CD14-positive monocyte (primary cell): ENCODE results near the gene CD3E. TPM values are rescaled to one million over a fixed set of nuclear protein-coding genes. Genes with fewer than 3 reads are reported as not detected.
A peak's percentile ranks its signal among the peaks of the same experiment; 100 is the strongest.

Experiments
- DNase-seq, 3 donors: peaks; one replicate each; pipeline ENCODE4 v3.0.0-alpha.2; 2011 to 2022
- H2AFZ ChIP-seq: 2 replicates; pipeline ENCODE4 v1.6.0; 2012; ENCODE audit warnings: mild to moderate bottlenecking, low read depth, low read length, inconsistent platforms; ENCODE audit not compliant: insufficient read depth, poor library complexity, severe bottlenecking
- H3K27ac ChIP-seq, 2 donors: 1 replicate in 1 of 2; 2 replicates in 1 of 2; pipeline ENCODE4 v1.5.1; 2012 to 2013; ENCODE audit warnings: low read length in 2 of 2, control low read depth in 1 of 2, inconsistent platforms in 1 of 2, low read depth in 1 of 2, mild to moderate bottlenecking in 1 of 2
- H3K27me3 ChIP-seq, 2 donors: one replicate each; pipeline versions ENCODE4 v1.6.0 to v1.6.1; 2011 to 2013; ENCODE audit warnings: low read length in 2 of 2; ENCODE audit not compliant: control insufficient read depth in 2 of 2, insufficient read depth in 2 of 2
- H3K36me3 ChIP-seq, 2 donors: replicated peaks in 1 of 2; 1 replicate in 1 of 2; 2 replicates in 1 of 2; pipeline versions ENCODE4 v1.5.1 to v1.6.1; 2012 to 2013; ENCODE audit warnings: low read length in 2 of 2, control low read depth in 1 of 2, inconsistent platforms in 1 of 2, mild to moderate bottlenecking in 1 of 2; ENCODE audit not compliant: insufficient read depth in 2 of 2, control insufficient read depth in 1 of 2
- H3K4me1 ChIP-seq, 2 donors: 1 replicate in 1 of 2; 2 replicates in 1 of 2; pipeline versions ENCODE4 v1.5.1 to v1.6.1; 2012 to 2013; ENCODE audit warnings: low read length in 2 of 2, control low read depth in 1 of 2, inconsistent platforms in 1 of 2, mild to moderate bottlenecking in 1 of 2, moderate library complexity in 1 of 2; ENCODE audit not compliant: insufficient read depth in 2 of 2, control insufficient read depth in 1 of 2
- H3K4me2 ChIP-seq: replicated peaks from 2 replicates; pipeline ENCODE3; 2012; ENCODE audit warnings: low read length, moderate library complexity, mild to moderate bottlenecking; ENCODE audit not compliant: poor library complexity, severe bottlenecking; ENCODE audit errors: extremely low read depth
- H3K4me3 ChIP-seq, 3 experiments: fragments of 200-600 bp in 1 of 3; sonication (generic) in 1 of 3; replicated peaks in 1 of 3; 1 replicate in 2 of 3; 2 replicates in 1 of 3; pipeline ENCODE4 v1.5.1; 2011 to 2013; ENCODE audit warnings: low read length in 3 of 3, mild to moderate bottlenecking in 3 of 3, control low read depth in 2 of 3, low read depth in 2 of 3, inconsistent platforms in 1 of 3, moderate library complexity in 1 of 3
- H3K79me2 ChIP-seq: 2 replicates; pipeline ENCODE4 v1.6.0; 2012; ENCODE audit warnings: mild to moderate bottlenecking, control low read depth, inconsistent platforms, low read length, moderate library complexity; ENCODE audit not compliant: insufficient read depth
- H3K9ac ChIP-seq: 2 replicates; pipeline ENCODE4 v1.6.0; 2017; ENCODE audit warnings: low read length, mild to moderate bottlenecking; ENCODE audit not compliant: insufficient read depth, poor library complexity, severe bottlenecking
- H3K9me3 ChIP-seq, 2 donors: replicated peaks in 1 of 2; 1 replicate in 1 of 2; 2 replicates in 1 of 2; pipeline versions ENCODE4 v1.5.1 to v1.6.1; 2012 to 2013; ENCODE audit warnings: low read length in 2 of 2, control low read depth in 1 of 2; ENCODE audit not compliant: control insufficient read depth in 1 of 2, insufficient read depth in 1 of 2
- H4K20me1 ChIP-seq: 2 replicates; pipeline ENCODE4 v1.6.0; 2012; ENCODE audit warnings: mild to moderate bottlenecking, low read length, control low read depth, moderate library complexity; ENCODE audit not compliant: insufficient read depth
- H3K27ac Mint-ChIP-seq, 7 donors: one replicate each; pipeline ENCODE4 v1.8.0; 2020; ENCODE audit warnings: mild to moderate bottlenecking in 7 of 7, mixed read lengths in 7 of 7, moderate library complexity in 6 of 7, inconsistent platforms in 2 of 7
- H3K27me3 Mint-ChIP-seq, 3 donors: one replicate each; pipeline ENCODE4 v1.8.0; 2021 to 2022; ENCODE audit warnings: low read depth in 3 of 3, mild to moderate bottlenecking in 3 of 3, mixed read lengths in 3 of 3, moderate library complexity in 3 of 3, inconsistent platforms in 1 of 3
- H3K36me3 Mint-ChIP-seq, 2 donors: one replicate each; pipeline ENCODE4 v1.8.0; 2020; ENCODE audit warnings: mixed read lengths in 2 of 2, inconsistent platforms in 1 of 2, mild to moderate bottlenecking in 1 of 2
- H3K4me1 Mint-ChIP-seq: one replicate; pipeline ENCODE4 v1.8.0; 2020; ENCODE audit warnings: mild to moderate bottlenecking, mixed read lengths
- H3K4me3 Mint-ChIP-seq, 2 donors: one replicate each; pipeline ENCODE4 v1.8.0; 2020; ENCODE audit warnings: mild to moderate bottlenecking in 2 of 2, mixed read lengths in 2 of 2, moderate library complexity in 1 of 2
- H3K9me3 Mint-ChIP-seq, 7 donors: one replicate each; pipeline ENCODE4 v1.8.0; 2020 to 2022; ENCODE audit warnings: mixed read lengths in 7 of 7, mild to moderate bottlenecking in 6 of 7, moderate library complexity in 6 of 7, inconsistent platforms in 2 of 7
- CTCF ChIP-seq: fragments of 200-600 bp; IDR thresholded peaks from one replicate; pipeline ENCODE4 v1.8.0; 2022; ENCODE audit warnings: antibody characterized with exemption, mild to moderate bottlenecking
- WGBS: methylation state at CpG from one replicate; pipeline ENCODE4 v1.1.5; 2013; ENCODE audit warnings: missing lambda C conversion rate; ENCODE audit not compliant: insufficient coverage; 5-methylcytosine and 5-hydroxymethylcytosine counted together
- intact Hi-C, 2 donors: fragments of 100-400 bp; cut with micrococcal nuclease; formaldehyde crosslinking; loops; one replicate each; pipeline versions ENCODE4 v1.15.0 to v1.15.1; 2023
- polyA plus RNA-seq, 3 donors: library from polyadenylated mRNA; depleted of rRNA in 1 of 3; unstranded in 2 of 3; stranded (reverse) in 1 of 3; fragments of 300-500 nt in 2 of 3; fragments of >200 nt in 1 of 3; fragmentation: Illumina TruSeq in 2 of 3; gene quantifications; 1 replicate in 2 of 3; 2 replicates in 1 of 3; pipeline ENCODE4 v1.2.3, GENCODE V29; 2012 to 2021

The CD3E gene
- polyA plus RNA-seq, 3 donors: 0.12 to 1.6 (median 1.5) TPM

GRCh38 chr11:118283037-118283636, 21.4 kb upstream of the CD3E start:
- peaks cover 0 to 2% (median 0%) of the 10 kb centered on the region in 7 donors for H3K9me3 Mint-ChIP-seq
- TF ChIP-seq CTCF: no peak
- intact Hi-C loops: no loop called here
- Histone ChIP-seq H3K9ac (no peak overlapping the region), H3K27ac (no peak overlapping the region), H3K4me3 (no peak overlapping the region), H3K4me2 (no peak overlapping the region), H2AFZ (peak overlapping the region; percentile 23), H3K79me2 (no peaks in the 10 kb centered on the region), H3K4me1 (peaks cover 4 to 17% of the 10 kb centered on the region in 2 donors), H3K9me3 (no peaks in the 10 kb centered on the region), H3K27me3 (no peaks in the 10 kb centered on the region), H4K20me1 (no peaks in the 10 kb centered on the region), H3K36me3 (no peaks in the 10 kb centered on the region)
- no peak overlapping the region for H3K4me3 Mint-ChIP-seq
- whole genome bisulfite sequencing: no CpG with 5 or more reads among the region's 5 CpGs
- H3K36me3 Mint-ChIP-seq: no peaks in the 10 kb centered on the region
- H3K4me1 Mint-ChIP-seq: peaks cover 4% of the 10 kb centered on the region
- H3K27me3 Mint-ChIP-seq: peaks cover 0 to 2% (median 0%) of the 10 kb centered on the region in 3 donors
- no peak for DNase-seq
- no peak overlapping the region for H3K27ac Mint-ChIP-seq

GRCh38 chr11:118283756-118284350, 20.7 kb upstream of the CD3E start:
- Histone ChIP-seq H2AFZ (peak overlapping the region; percentile 23), H3K27me3 (no peaks in the 10 kb centered on the region), H3K36me3 (no peaks in the 10 kb centered on the region), H4K20me1 (no peaks in the 10 kb centered on the region), H3K4me3 (no peak overlapping the region), H3K27ac (no peak overlapping the region), H3K4me1 (peaks cover 4 to 17% of the 10 kb centered on the region in 2 donors), H3K4me2 (no peak overlapping the region), H3K9me3 (no peaks in the 10 kb centered on the region), H3K9ac (no peak overlapping the region), H3K79me2 (no peaks in the 10 kb centered on the region)
- Mint-ChIP-seq H3K27ac (no peak overlapping the region), H3K9me3 (peaks cover 0 to 2% (median 0%) of the 10 kb centered on the region in 7 donors), H3K36me3 (no peaks in the 10 kb centered on the region), H3K4me1 (peaks cover 4% of the 10 kb centered on the region), H3K4me3 (no peak overlapping the region), H3K27me3 (peaks cover 0 to 2% (median 0%) of the 10 kb centered on the region in 3 donors)
- no peak for DNase-seq
- no CpG with 5 or more reads among the region's 4 CpGs for WGBS
- intact Hi-C loops: no loop called here
- no peak for TF ChIP-seq CTCF
